ENCODE data around the gene WAC.

WAC gene

DNA sequence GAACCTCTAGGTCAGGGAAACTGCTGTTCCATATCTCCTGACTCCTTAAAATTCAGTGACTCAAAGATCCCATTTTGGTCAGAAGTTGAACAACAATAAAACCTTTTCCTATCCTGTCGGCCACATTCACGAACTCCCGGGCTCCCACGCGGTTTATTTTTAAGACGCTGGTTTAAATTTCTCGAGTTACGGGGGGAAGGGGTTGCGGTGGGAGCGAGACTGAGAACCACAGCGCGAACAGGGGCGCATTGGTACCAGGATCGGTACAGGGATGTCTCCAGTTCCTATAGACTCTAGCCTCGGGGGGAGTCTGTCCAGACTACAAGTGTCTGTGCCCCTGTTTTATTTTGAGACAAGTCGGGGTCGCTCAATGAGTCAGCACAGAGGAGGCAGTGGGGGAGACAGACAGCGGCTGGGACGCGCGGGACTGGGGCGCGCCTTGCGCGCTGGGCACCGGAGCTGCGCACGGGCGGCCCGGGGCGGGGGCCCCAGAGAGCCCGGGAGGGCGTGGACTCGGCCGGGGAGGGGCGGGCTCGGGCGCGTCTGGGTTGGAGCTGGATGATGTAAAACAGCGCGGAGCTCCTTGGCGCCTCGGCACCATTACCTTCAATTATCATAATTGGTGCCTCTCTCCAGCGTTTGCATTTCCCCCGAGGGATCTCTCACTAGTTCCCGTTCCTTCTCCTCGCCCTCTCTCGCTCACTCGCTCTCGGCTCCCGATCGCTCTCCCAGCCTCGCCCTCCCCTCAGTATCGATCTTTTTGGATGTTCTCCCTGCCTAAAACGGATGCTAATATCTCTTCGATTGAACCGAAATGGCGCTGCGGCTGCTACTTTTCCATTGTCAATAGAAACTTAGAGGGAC is 135.7 kb downstream of the WAC start:
- no peak for DNase-seq (ENCODE audit: low spot score)

DNA sequence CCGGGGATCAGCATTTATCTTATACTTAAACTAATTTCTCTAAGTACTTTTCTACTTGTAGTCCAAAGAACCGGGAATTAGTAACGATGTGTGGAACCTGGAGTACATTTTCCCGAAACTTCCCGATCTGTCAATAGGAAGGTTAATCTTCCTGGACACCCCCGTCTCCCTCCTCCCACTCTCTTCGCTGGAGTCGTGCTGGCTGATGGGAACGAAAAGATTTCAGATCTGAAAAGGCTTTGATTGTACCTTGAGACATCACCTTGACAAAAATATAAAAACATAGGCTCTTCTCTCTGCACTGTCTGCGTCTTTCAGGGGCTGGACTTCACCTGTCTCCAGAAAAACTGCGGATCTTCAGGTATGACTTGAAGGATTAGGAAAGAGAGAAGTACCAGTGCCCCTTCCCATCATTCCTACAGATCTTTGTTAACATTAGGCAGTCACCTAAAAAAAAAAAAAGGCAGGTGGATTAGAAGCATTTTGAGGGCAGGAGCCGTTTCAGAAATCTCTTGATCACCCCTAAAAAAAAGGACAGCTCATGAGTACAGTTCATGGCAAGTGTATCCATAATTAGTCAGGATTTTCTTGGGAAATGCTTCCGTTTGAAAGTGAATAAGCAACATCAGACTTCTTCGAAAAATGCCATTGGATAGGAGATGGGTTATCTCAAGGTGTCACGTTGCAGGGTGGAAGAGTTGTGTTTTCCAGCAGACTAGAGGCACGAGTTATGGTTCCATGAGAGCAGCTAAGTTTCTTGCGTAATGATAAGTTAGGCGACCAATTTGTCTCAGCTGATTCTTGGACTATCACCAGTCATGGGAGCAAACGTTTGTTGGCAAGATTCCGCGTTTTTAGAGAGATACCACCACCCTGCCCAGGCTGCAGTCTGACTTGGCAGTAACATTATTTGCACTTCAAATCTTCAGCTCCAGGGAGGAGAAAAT is 136.6 kb downstream of the WAC start:
- DNase-seq (ENCODE audit: low spot score): no peak
